K562 (cell line): ENCODE data around the gene TGFA. TPM values are rescaled to one million over a fixed set of nuclear protein-coding genes. Genes with fewer than 3 reads are reported as not detected.

ENCODE experiments used
- ATAC-seq: fragments of 200-7000 bp; cut with Tn5 transposase; 3 replicates; pipeline ENCODE4 v1.9.1; 2020; ENCODE audit warnings: moderate library complexity
- BruUV-seq: library from RNA; stranded (reverse); fragments of 400-500 nt; replicated peaks from 2 replicates; lab custom pipeline; 2021; lab: Mats Ljungman, UMichigan
- CTCF ChIA-PET: fragments of 300-600 bp; formaldehyde crosslinking; extraction: SDS; loops from one replicate; lab custom pipeline; 2021; ENCODE audit warnings: low intra/inter-chr PET ratio; lab: Yijun Ruan, JAX
- POLR2A ChIA-PET: fragments of 300-600, 350-650 bp; sonication (Branson Sonifier 250); formaldehyde crosslinking; extraction: SDS; loops from one replicate; lab custom pipeline; 2021; ENCODE audit warnings: antibody characterized with exemption, inconsistent platforms; lab: Yijun Ruan, JAX
- DNase-seq, 4 experiments: peaks; one replicate each; pipeline versions ENCODE4 v3.0.0 to v3.0.0-alpha.2; 2011 to 2018; ENCODE audit warnings: low spot score in 3 of 4, mixed read lengths in 3 of 4; ENCODE audit errors: extremely low read depth in 1 of 4
- FAIRE-seq: peaks from 2 replicates; lab custom pipeline; 2011; peaks lifted over from hg19 to GRCh38; lab: Jason Lieb, UNC
- H2AFZ ChIP-seq: 2 replicates; pipeline ENCODE4 v1.6.0; 2011; ENCODE audit warnings: low read depth, low read length, control low read depth, inconsistent platforms
- H3K27ac ChIP-seq: fragments of 200-600 bp; 3 replicates; pipeline ENCODE4 v1.8.0; 2011; ENCODE audit warnings: low read depth, mild to moderate bottlenecking, control low read depth, inconsistent platforms, low read length, moderate library complexity, mixed read lengths; ENCODE audit errors: extremely low read depth
- H3K27me3 ChIP-seq, 2 experiments: fragments of 300-600 bp in 1 of 2; 2 replicates in 1 of 2; 3 replicates in 1 of 2; pipeline versions ENCODE4 v1.6.0 to v1.8.0; 2011; ENCODE audit warnings: inconsistent platforms in 2 of 2, low read length in 2 of 2, mild to moderate bottlenecking in 1 of 2, mixed read lengths in 1 of 2, moderate library complexity in 1 of 2; ENCODE audit not compliant: control insufficient read depth in 2 of 2, insufficient read depth in 2 of 2
- H3K36me3 ChIP-seq: fragments of 300-600 bp; 3 replicates; pipeline ENCODE4 v1.8.0; 2011; ENCODE audit warnings: mild to moderate bottlenecking, low read length, inconsistent platforms; ENCODE audit not compliant: control insufficient read depth, insufficient read depth
- H3K4me1 ChIP-seq, 2 experiments: fragments of 200-600 bp in 1 of 2; replicated peaks in 1 of 2; 2 replicates in 1 of 2; 3 replicates in 1 of 2; pipeline versions ENCODE4 v1.5.1 to v1.8.0; 2011; ENCODE audit warnings: inconsistent platforms in 2 of 2, low read length in 2 of 2, mild to moderate bottlenecking in 1 of 2, mixed read lengths in 1 of 2, moderate library complexity in 1 of 2; ENCODE audit not compliant: control insufficient read depth in 2 of 2, insufficient read depth in 2 of 2
- H3K4me2 ChIP-seq: 2 replicates; pipeline ENCODE4 v1.6.1; 2011; ENCODE audit warnings: low read length, control low read depth, inconsistent platforms, mixed read lengths; ENCODE audit not compliant: insufficient read depth
- H3K4me3 ChIP-seq: fragments of 200-600 bp; sonication (generic), shearing (Covaris generic); 2 replicates; pipeline ENCODE4 v1.5.1; 2016; ENCODE audit warnings: control low read depth, inconsistent platforms
- H3K79me2 ChIP-seq: fragments of 200-600 bp; 3 replicates; pipeline ENCODE4 v1.8.0; 2011; ENCODE audit warnings: low read length, inconsistent platforms; ENCODE audit not compliant: control insufficient read depth, insufficient read depth
- H3K9ac ChIP-seq, 2 experiments: 2 replicates each; pipeline versions ENCODE4 v1.6.0 to v1.6.1; 2011; ENCODE audit warnings: low read depth in 2 of 2, low read length in 2 of 2, control low read depth in 1 of 2, inconsistent platforms in 1 of 2, mild to moderate bottlenecking in 1 of 2, mixed read lengths in 1 of 2; ENCODE audit not compliant: insufficient read depth in 1 of 2
- H3K9me1 ChIP-seq: one replicate; pipeline ENCODE4 v1.6.0; 2011; ENCODE audit warnings: inconsistent platforms, mild to moderate bottlenecking, low read length, moderate library complexity; ENCODE audit not compliant: control insufficient read depth, insufficient read depth
- H3K9me3 ChIP-seq: replicated peaks from 2 replicates; pipeline ENCODE4 v1.5.1; 2011; ENCODE audit warnings: low read depth, low read length, inconsistent platforms; ENCODE audit not compliant: control insufficient read depth, insufficient read depth
- H4K20me1 ChIP-seq: replicated peaks from 2 replicates; pipeline ENCODE4 v1.6.1; 2011; ENCODE audit warnings: low read length, inconsistent platforms, mixed read lengths; ENCODE audit not compliant: control insufficient read depth, insufficient read depth
- DIDO1 ChIP-seq: fragments of 450-650 bp; IDR thresholded peaks from 2 replicates; pipeline ENCODE4 v1.6.1; 2016; ENCODE audit warnings: low read depth, missing biosample characterization, missing genetic modification characterization
- FOXM1 ChIP-seq, 2 experiments: fragments of 450-650 bp in 1 of 2; sonication (generic) in 1 of 2; formaldehyde crosslinking in 1 of 2; IDR thresholded peaks; 2 replicates each; pipeline versions ENCODE4 v1.6.1 to v1.9.0; 2017 to 2022; ENCODE audit warnings: low read depth in 2 of 2, mild to moderate bottlenecking in 2 of 2, missing genetic modification reagents in 1 of 2, moderate library complexity in 1 of 2
- HDGF ChIP-seq: fragments of 450-650 bp; IDR thresholded peaks from 2 replicates; pipeline ENCODE4 v1.6.1; 2016
- HLTF ChIP-seq: fragments of 450-650 bp; IDR thresholded peaks from 2 replicates; pipeline ENCODE4 v1.6.1; 2016
- KLF1 ChIP-seq: fragments of 450-650 bp; IDR thresholded peaks from 2 replicates; pipeline ENCODE4 v1.6.1; 2016; ENCODE audit warnings: missing genetic modification characterization, missing compliant biosample characterization
- NFE2 ChIP-seq: IDR thresholded peaks from 2 replicates; pipeline ENCODE4 v1.6.1; 2014; ENCODE audit warnings: antibody characterized with exemption, low read depth
- PHB ChIP-seq: fragments of 250-450 bp; sonication (Bioruptor Pico); IDR thresholded peaks from 2 replicates; pipeline ENCODE4 v1.5.0; 2021
- SETDB1 ChIP-seq: IDR thresholded peaks from one replicate; pipeline ENCODE4 v1.6.1; 2012; ENCODE audit warnings: low read length, control low read depth, inconsistent platforms
- SLC30A9 ChIP-seq: fragments of 250-450 bp; sonication (Bioruptor Pico); IDR thresholded peaks from 2 replicates; pipeline ENCODE4 v1.8.0; 2022; ENCODE audit warnings: mild to moderate bottlenecking, moderate library complexity
- ZFP1 ChIP-seq: fragments of 450-650 bp; formaldehyde crosslinking; IDR thresholded peaks from 2 replicates; pipeline ENCODE4 v1.4.0; 2020; ENCODE audit warnings: mild to moderate bottlenecking, mixed read lengths
- ZNF695 ChIP-seq: fragments of 450-650 bp; formaldehyde crosslinking; IDR thresholded peaks from 2 replicates; pipeline ENCODE4 v1.4.0; 2020; ENCODE audit warnings: mild to moderate bottlenecking, moderate library complexity
- WGBS: fragments of 100-300 bp; shearing (Covaris generic); methylation state at CpG from one replicate; pipeline ENCODE4 v1.1.6; 2016; ENCODE audit warnings: low coverage, mixed read lengths; ENCODE audit not compliant: insufficient coverage; ENCODE audit errors: missing lambda C conversion rate; 5-methylcytosine and 5-hydroxymethylcytosine counted together
- in situ Hi-C: fragments of 300-500 bp; cut with MboI; formaldehyde crosslinking; loops from 4 replicates; pipeline ENCODE4 v1.15.0; 2018; ENCODE audit warnings: inconsistent platforms, mixed read lengths
- intact Hi-C: fragments of 100-400 bp; cut with micrococcal nuclease; formaldehyde crosslinking; loops from 2 replicates; pipeline ENCODE4 v1.14.2; 2022
- polyA plus RNA-seq, 8 experiments: library from polyadenylated mRNA; depleted of rRNA in 4 of 8; stranded (reverse) in 5 of 8; unstranded in 3 of 8; fragments of >200 nt; fragmentation: Nextera tagmentation in 2 of 8; fragmentation: Illumina TruSeq in 1 of 8; extraction: Ambion mirVana in 2 of 8; extraction: Trizol in 1 of 8; gene quantifications; 2 replicates each; pipeline versions ENCODE4 v1.2.1 to v1.2.3, GENCODE V29; 2011 to 2014; ENCODE audit warnings: inconsistent platforms in 1 of 8, missing spikeins in 1 of 8
- total RNA-seq, 7 experiments: library from RNA; depleted of rRNA in 6 of 7; stranded (reverse); fragments of >200 nt in 6 of 7; fragmentation: Illumina TruSeq in 2 of 7; extraction: Trizol in 2 of 7; gene quantifications; 2 replicates each; pipeline versions ENCODE4 v1.2.1 to v1.2.3, GENCODE V29; 2011 to 2021; ENCODE audit warnings: low replicate concordance in 1 of 7
- TF ChIP-seq, protein P1 (sequence below): fragments of 450-650 bp; IDR thresholded peaks from 2 replicates; pipeline ENCODE4 v1.6.1; 2018; ENCODE audit warnings: mild to moderate bottlenecking, low read depth; ENCODE audit not compliant: partially characterized antibody
- TF ChIP-seq, protein P2 (sequence below), 2 experiments: fragments of 450-650 bp; IDR thresholded peaks; 2 replicates each; pipeline ENCODE4 v1.6.1; 2016
- TF ChIP-seq, protein P3 (sequence below): fragments of 450-650 bp; formaldehyde crosslinking; IDR thresholded peaks from 2 replicates; pipeline ENCODE4 v1.4.0; 2020; ENCODE audit warnings: mild to moderate bottlenecking, moderate library complexity

Gene TGFA
- total and polyA plus RNA-seq, 9 of the 15 experiments (the other 6 are each of a cell fraction or from before 2014, with no cell fraction given): not detected

DNA sequence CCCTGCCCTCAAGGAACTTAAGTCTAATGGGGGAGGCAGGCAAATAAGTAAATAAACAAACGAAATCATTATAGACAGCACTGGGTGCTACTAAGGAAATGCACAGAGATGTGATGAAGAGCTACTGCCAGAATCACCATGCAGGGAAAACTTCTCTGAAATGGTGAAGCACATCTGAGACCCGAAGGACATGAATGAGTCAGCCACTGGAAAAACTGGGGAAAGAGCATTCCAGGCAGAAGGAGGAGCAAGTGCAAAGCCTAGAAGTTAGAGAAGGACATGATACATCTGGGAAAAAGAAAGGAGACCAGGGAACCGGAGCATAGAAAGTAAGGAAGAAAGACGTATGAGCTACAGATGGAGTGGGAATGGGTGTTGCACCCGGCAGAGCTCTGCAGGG lies 56.8 kb downstream of the TGFA start (continued):
- no peak for TF ChIP-seq DIDO1
- no peak for TF ChIP-seq NFE2
- TF ChIP-seq, all 486 proteins: peak for 0

DNA sequence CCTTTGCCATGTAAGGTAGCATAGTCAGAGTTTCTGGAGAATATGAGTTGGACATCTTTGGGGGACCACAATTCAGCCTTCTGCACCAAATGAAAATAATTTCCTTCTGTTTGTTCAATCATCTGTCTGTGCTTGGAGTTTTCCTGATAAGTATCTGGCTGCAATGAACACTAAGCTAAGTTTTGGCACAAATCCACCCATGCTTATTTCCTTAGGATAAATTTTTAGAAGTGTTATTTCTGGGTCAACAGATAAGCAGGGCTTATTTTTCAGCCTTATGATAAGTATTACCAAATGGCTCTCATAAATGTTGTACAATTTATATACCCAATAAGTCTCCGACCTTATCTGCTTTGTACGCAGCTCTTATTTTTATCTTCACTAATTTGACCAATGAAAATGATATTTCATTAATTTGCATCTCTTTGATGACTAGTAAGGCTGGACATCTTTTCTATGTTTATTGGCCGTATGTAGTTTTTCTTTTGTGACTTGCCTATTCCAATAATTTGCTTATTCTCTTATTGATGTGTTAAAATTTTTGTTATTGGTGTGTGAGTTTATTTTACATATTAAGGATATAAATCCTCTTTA lies 59.2 kb downstream of the TGFA start:
- no peak overlapping the region for H3K9ac ChIP-seq
- intact Hi-C loops: loop anchor here (10.0 kb wide), 1 partner anchor 110 kb away; no protein-coding TSS in a partner anchor
- ChIA-PET CTCF (no interaction called here), POLR2A (no interaction called here)
- FAIRE-seq (no peak), ATAC-seq (no peak), DNase-seq (no peak)
- in situ Hi-C loops: no loop called here
- H3K79me2 ChIP-seq: no peaks in the 10 kb centered on the region
- no peak overlapping the region for H3K4me2 ChIP-seq
- no peaks in the 10 kb centered on the region for H3K9me1 ChIP-seq
- WGBS: 8% methylated on average over 3 of the region's 3 CpGs
- H3K9me3 ChIP-seq: no peaks in the 10 kb centered on the region
- no TSS peak for BruUV-seq
- H2AFZ ChIP-seq: no peak overlapping the region
- TF ChIP-seq, protein P1, sequence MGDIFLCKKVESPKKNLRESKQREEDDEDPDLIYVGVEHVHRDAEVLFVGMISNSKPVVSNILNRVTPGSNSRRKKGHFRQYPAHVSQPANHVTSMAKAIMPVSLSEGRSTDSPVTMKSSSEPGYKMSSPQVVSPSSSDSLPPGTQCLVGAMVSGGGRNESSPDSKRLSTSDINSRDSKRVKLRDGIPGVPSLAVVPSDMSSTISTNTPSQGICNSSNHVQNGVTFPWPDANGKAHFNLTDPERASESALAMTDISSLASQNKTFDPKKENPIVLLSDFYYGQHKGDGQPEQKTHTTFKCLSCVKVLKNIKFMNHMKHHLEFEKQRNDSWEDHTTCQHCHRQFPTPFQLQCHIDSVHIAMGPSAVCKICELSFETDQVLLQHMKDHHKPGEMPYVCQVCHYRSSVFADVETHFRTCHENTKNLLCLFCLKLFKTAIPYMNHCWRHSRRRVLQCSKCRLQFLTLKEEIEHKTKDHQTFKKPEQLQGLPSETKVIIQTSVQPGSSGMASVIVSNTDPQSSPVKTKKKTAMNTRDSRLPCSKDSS: no peak
- TF ChIP-seq ZNF695 (CRISPR knock-in tag) (no peak), SETDB1 (no peak), PHB (CRISPR knock-in tag) (no peak), HLTF (no peak), KLF1 (tag) (no peak), FOXM1 (IDR thresholded peaks at IDR 0.05; ENCODE audit: low read depth) (no peak), FOXM1 (CRISPR knock-in tag; IDR thresholded peaks at IDR 0.05; ENCODE audit: low read depth) (no peak), ZFP1 (no peak), HDGF (no peak), SLC30A9 (no peak)
- TF ChIP-seq, protein P2, sequence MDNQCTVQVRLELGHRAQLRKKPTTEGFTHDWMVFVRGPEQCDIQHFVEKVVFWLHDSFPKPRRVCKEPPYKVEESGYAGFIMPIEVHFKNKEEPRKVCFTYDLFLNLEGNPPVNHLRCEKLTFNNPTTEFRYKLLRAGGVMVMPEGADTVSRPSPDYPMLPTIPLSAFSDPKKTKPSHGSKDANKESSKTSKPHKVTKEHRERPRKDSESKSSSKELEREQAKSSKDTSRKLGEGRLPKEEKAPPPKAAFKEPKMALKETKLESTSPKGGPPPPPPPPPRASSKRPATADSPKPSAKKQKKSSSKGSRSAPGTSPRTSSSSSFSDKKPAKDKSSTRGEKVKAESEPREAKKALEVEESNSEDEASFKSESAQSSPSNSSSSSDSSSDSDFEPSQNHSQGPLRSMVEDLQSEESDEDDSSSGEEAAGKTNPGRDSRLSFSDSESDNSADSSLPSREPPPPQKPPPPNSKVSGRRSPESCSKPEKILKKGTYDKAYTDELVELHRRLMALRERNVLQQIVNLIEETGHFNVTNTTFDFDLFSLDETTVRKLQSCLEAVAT (IDR thresholded peaks at IDR 0.05): no peak
- TF ChIP-seq, protein P3, sequence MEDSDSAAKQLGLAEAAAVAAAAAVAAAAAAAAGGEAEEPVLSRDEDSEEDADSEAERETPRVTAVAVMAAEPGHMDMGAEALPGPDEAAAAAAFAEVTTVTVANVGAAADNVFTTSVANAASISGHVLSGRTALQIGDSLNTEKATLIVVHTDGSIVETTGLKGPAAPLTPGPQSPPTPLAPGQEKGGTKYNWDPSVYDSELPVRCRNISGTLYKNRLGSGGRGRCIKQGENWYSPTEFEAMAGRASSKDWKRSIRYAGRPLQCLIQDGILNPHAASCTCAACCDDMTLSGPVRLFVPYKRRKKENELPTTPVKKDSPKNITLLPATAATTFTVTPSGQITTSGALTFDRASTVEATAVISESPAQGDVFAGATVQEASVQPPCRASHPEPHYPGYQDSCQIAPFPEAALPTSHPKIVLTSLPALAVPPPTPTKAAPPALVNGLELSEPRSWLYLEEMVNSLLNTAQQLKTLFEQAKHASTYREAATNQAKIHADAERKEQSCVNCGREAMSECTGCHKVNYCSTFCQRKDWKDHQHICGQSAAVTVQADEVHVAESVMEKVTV (CRISPR knock-in tag): no peak
- H3K4me1 ChIP-seq: no peaks in the 10 kb centered on the region
- no peaks in the 10 kb centered on the region for H3K36me3 ChIP-seq
- H3K4me3 ChIP-seq: no peak overlapping the region
- H3K27me3 ChIP-seq: peaks cover 0 to 14% of the 10 kb centered on the region in 2 experiments; a peak in 2 of 5 replicates
- no peak overlapping the region for H3K27ac ChIP-seq
- no peaks in the 10 kb centered on the region for H4K20me1 ChIP-seq
